HepG2 (cell line): ENCODE measurements around the gene PRSS3. TPM values are rescaled to one million over a fixed set of nuclear protein-coding genes. Genes with fewer than 3 reads are reported as not detected.

Source experiments
- ATAC-seq: fragments of 200-7000 bp; cut with Tn5 transposase; 3 replicates; pipeline ENCODE4 v1.9.1; 2020; ENCODE audit warnings: mild to moderate bottlenecking, moderate library complexity
- BruUV-seq: library from RNA; stranded (reverse); fragments of 400-500 nt; replicated peaks from 2 replicates; lab custom pipeline; 2021; lab: Mats Ljungman, UMichigan
- CTCF ChIA-PET: fragments of 300-600 bp; formaldehyde crosslinking; extraction: SDS; loops from one replicate; lab custom pipeline; 2021; ENCODE audit warnings: low total read pairs, inconsistent platforms, low intra/inter-chr PET ratio; lab: Yijun Ruan, JAX
- POLR2A ChIA-PET: fragments of 350-600 bp; sonication (Branson Sonifier 250); formaldehyde crosslinking; loops from one replicate; lab custom pipeline; 2020; ENCODE audit warnings: antibody characterized with exemption, inconsistent platforms; lab: Yijun Ruan, JAX
- DNase-seq: peaks from one replicate; pipeline ENCODE4 v3.0.0-alpha.2; 2015; ENCODE audit warnings: low spot score
- FAIRE-seq: peaks from 3 replicates; lab custom pipeline; 2011; peaks lifted over from hg19 to GRCh38; lab: Jason Lieb, UNC
- H2AFZ ChIP-seq: one replicate; pipeline ENCODE4 v1.6.1; 2011; ENCODE audit warnings: low read length, inconsistent platforms
- H3K27ac ChIP-seq: fragments of 300-600 bp; 3 replicates; pipeline ENCODE4 v1.8.0; 2011; ENCODE audit warnings: mixed run types, mild to moderate bottlenecking, mixed read lengths, low read length, inconsistent platforms; ENCODE audit not compliant: insufficient read depth; ENCODE audit errors: extremely low read length
- H3K27me3 ChIP-seq, 2 experiments: fragments of 200-600 bp in 1 of 2; 2 replicates in 1 of 2; 3 replicates in 1 of 2; pipeline versions ENCODE4 v1.6.0 to v1.8.0; 2011; ENCODE audit warnings: low read length in 2 of 2, mild to moderate bottlenecking in 2 of 2, moderate library complexity in 2 of 2, inconsistent platforms in 1 of 2; ENCODE audit not compliant: insufficient read depth in 2 of 2, control insufficient read depth in 1 of 2
- H3K36me3 ChIP-seq, 2 experiments: fragments of 200-600 bp in 1 of 2; replicated peaks in 1 of 2; 2 replicates in 1 of 2; 3 replicates in 1 of 2; pipeline versions ENCODE4 v1.5.1 to v1.8.0; 2011; ENCODE audit warnings: low read length in 2 of 2, inconsistent platforms in 1 of 2; ENCODE audit not compliant: insufficient read depth in 2 of 2, control insufficient read depth in 1 of 2
- H3K4me1 ChIP-seq: 2 replicates; pipeline ENCODE4 v1.5.1; 2012; ENCODE audit warnings: low read length, inconsistent platforms; ENCODE audit not compliant: insufficient read depth
- H3K4me2 ChIP-seq: 2 replicates; pipeline ENCODE4 v1.6.0; 2011; ENCODE audit warnings: low read depth, low read length, inconsistent platforms
- H3K4me3 ChIP-seq, 3 experiments: fragments of 200-600 bp in 1 of 3; sonication (generic), shearing (Covaris generic) in 1 of 3; replicated peaks in 1 of 3; 2 replicates each; pipeline ENCODE4 v1.5.1; 2011 to 2016; ENCODE audit warnings: low read length in 3 of 3, inconsistent platforms in 2 of 3, low read depth in 2 of 3, mild to moderate bottlenecking in 2 of 3, control low read depth in 1 of 3, mixed read lengths in 1 of 3; ENCODE audit not compliant: insufficient read depth in 1 of 3
- H3K79me2 ChIP-seq: one replicate; pipeline ENCODE4 v1.6.1; 2011; ENCODE audit warnings: low read length, inconsistent platforms; ENCODE audit not compliant: insufficient read depth
- H3K9ac ChIP-seq: 2 replicates; pipeline ENCODE4 v1.6.0; 2011; ENCODE audit warnings: mild to moderate bottlenecking, low read depth, low read length, inconsistent platforms; ENCODE audit not compliant: insufficient read depth
- H3K9me3 ChIP-seq: 2 replicates; pipeline ENCODE4 v1.5.1; 2012; ENCODE audit warnings: mild to moderate bottlenecking, low read length
- H4K20me1 ChIP-seq: 2 replicates; pipeline ENCODE4 v1.6.0; 2011; ENCODE audit warnings: inconsistent platforms, mild to moderate bottlenecking, low read length, moderate library complexity; ENCODE audit not compliant: insufficient read depth
- GABPB1 ChIP-seq: IDR thresholded peaks from 2 replicates; pipeline ENCODE4 v1.6.1; 2016; ENCODE audit warnings: mild to moderate bottlenecking, missing genetic modification reagents, moderate library complexity, missing compliant biosample characterization
- MIXL1 ChIP-seq: IDR thresholded peaks from 2 replicates; pipeline ENCODE4 v1.6.1; 2016
- ONECUT2 ChIP-seq: sonication (generic); formaldehyde crosslinking; IDR thresholded peaks from 2 replicates; pipeline ENCODE4 v1.4.0; 2020; ENCODE audit warnings: missing genetic modification reagents
- SRSF4 ChIP-seq: fragments of 200-400 bp; formaldehyde crosslinking; IDR thresholded peaks from one replicate; pipeline ENCODE4 v1.6.1; 2018; ENCODE audit warnings: mild to moderate bottlenecking, low read depth, low read length, moderate library complexity; ENCODE audit not compliant: poor library complexity, severe bottlenecking
- STAG1 ChIP-seq: sonication (generic); formaldehyde crosslinking; IDR thresholded peaks from 2 replicates; pipeline ENCODE4 v1.4.0; 2020; ENCODE audit warnings: missing genetic modification reagents
- YY1 ChIP-seq: IDR thresholded peaks from 2 replicates; pipeline ENCODE4 v1.6.1; 2011; ENCODE audit warnings: low read length, low read depth, moderate library complexity, mild to moderate bottlenecking; ENCODE audit not compliant: insufficient read depth, insufficient replicate concordance
- ZNF264 ChIP-seq: sonication (generic); formaldehyde crosslinking; IDR thresholded peaks from 2 replicates; pipeline ENCODE4 v1.4.0; 2020; ENCODE audit warnings: missing genetic modification reagents
- ZNF619 ChIP-seq: sonication (generic); formaldehyde crosslinking; IDR thresholded peaks from 2 replicates; pipeline ENCODE4 v1.4.0; 2020; ENCODE audit warnings: mild to moderate bottlenecking, missing genetic modification reagents
- ZNF652 ChIP-seq: IDR thresholded peaks from 2 replicates; pipeline ENCODE4 v1.6.1; 2016; ENCODE audit warnings: low read depth, borderline replicate concordance
- ZNF7 ChIP-seq: IDR thresholded peaks from 2 replicates; pipeline ENCODE4 v1.6.1; 2016; ENCODE audit warnings: missing biosample characterization, missing genetic modification reagents
- WGBS: methylation state at CpG from one replicate; pipeline ENCODE4 v1.1.6; 2017; ENCODE audit warnings: low lambda C conversion rate; 5-methylcytosine and 5-hydroxymethylcytosine counted together
- in situ Hi-C: cut with HindIII; loops from 2 replicates; pipeline ENCODE4 v1.10.0; 2017; ENCODE audit warnings: low pct_unique_long_range_greater_than_20kb; ENCODE audit not compliant: extremely low pct_ligation_motif_present
- intact Hi-C: fragments of 100-400 bp; cut with micrococcal nuclease; formaldehyde crosslinking; loops from one replicate; pipeline ENCODE4 v1.10.0; 2022; ENCODE audit not compliant: unreplicated experiment
- polyA plus RNA-seq, 8 experiments: library from polyadenylated mRNA; depleted of rRNA in 3 of 8; stranded (reverse) in 7 of 8; unstranded in 1 of 8; fragments of >200 nt; fragmentation: Illumina TruSeq in 4 of 8; extraction: Trizol in 4 of 8; gene quantifications; 2 replicates each; pipeline versions ENCODE4 v1.2.1 to v1.2.3, GENCODE V29; 2011 to 2016; ENCODE audit warnings: low read depth in 4 of 8, missing spikeins in 1 of 8, mixed read lengths in 1 of 8; ENCODE audit not compliant: insufficient read depth in 1 of 8
- total RNA-seq, 5 experiments: library from RNA; depleted of rRNA; stranded (reverse); fragments of >200 nt; fragmentation: Illumina TruSeq; extraction: Trizol; gene quantifications; 2 replicates each; pipeline ENCODE4 v1.2.3, GENCODE V29; 2016; ENCODE audit warnings: low read depth in 1 of 5
- TF ChIP-seq, protein P1 (sequence below): sonication (generic); formaldehyde crosslinking; IDR thresholded peaks from 2 replicates; pipeline ENCODE4 v1.5.0; 2020; ENCODE audit warnings: mild to moderate bottlenecking, missing genetic modification reagents, moderate library complexity
- TF ChIP-seq, protein P2 (sequence below): sonication (generic); formaldehyde crosslinking; IDR thresholded peaks from 2 replicates; pipeline ENCODE4 v1.4.0; 2020; ENCODE audit warnings: missing genetic modification reagents
- TF ChIP-seq, protein P3 (sequence below): IDR thresholded peaks from 2 replicates; pipeline ENCODE4 v1.4.0; 2020; ENCODE audit warnings: mild to moderate bottlenecking, missing genetic modification reagents
- TF ChIP-seq, protein P4 (sequence below): IDR thresholded peaks from 2 replicates; pipeline ENCODE4 v1.6.1; 2012; ENCODE audit warnings: low read depth, low read length, improper control_type of control experiment

Gene PRSS3
- total and polyA plus RNA-seq, 2 of the 13 experiments (the other 11 are each of a cell fraction or from before 2014, with no cell fraction given) = not detected

DNA sequence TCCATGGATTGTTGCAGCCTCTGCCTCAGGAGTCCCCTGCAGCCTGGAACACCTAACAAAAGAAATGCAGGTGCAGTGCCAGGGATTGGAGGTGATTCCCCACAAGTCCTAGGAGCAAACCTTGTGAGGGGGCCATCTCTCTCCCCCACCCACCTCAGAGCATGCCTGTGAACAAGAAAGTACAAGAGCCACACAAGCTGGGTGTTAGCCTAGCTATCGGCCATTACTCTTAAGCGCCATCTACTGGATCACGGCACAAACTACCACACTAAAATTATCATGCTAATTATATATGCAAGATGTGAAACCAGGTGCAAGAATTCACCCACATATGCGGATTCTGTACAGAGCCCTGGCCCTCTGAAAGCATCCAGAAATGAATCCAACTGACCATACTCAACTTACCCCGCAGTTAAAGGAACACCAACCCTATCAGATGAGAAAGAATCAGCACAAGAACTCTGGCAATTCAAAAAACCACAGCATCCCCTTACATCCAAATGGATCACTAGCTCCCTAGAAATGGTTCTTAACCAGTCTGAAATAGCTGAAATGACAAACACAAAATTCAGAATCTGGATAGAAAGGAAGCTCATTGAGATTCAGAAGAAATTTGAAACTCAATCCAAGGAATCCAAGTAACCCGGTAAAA lies 16.5 kb upstream of the PRSS3 start:
- CTCF ChIA-PET = interaction anchor here (0.8 to 1.8 kb wide), 2 partner anchors 37 to 40 kb away, joined by 3 to 22 read pairs; no protein-coding TSS in a partner anchor
- H3K36me3 ChIP-seq = no peaks in the 10 kb centered on the region
- H3K4me3 ChIP-seq = no peak overlapping the region
- DNase-seq (peak; percentile 54), FAIRE-seq (peak; percentile 60), ATAC-seq (peak; percentile 86)
- no peak overlapping the region for H3K4me2 ChIP-seq
- no peaks in the 10 kb centered on the region for H3K27me3 ChIP-seq
- in situ Hi-C loops = no loop called here
- no peak overlapping the region for H3K27ac ChIP-seq
- 19% methylated on average over 5 of the region's 6 CpGs for WGBS
- BruUV-seq = no TSS peak
- no peak overlapping the region for H3K9ac ChIP-seq
- H4K20me1 ChIP-seq = no peaks in the 10 kb centered on the region
- no peaks in the 10 kb centered on the region for H3K9me3 ChIP-seq
- no peaks in the 10 kb centered on the region for H3K4me1 ChIP-seq
- intact Hi-C loops = loop anchor here (1.0 kb wide), 1 partner anchor 41 kb away; no protein-coding TSS in a partner anchor
- POLR2A ChIA-PET = no interaction called here
- no peak overlapping the region for H2AFZ ChIP-seq
- H3K79me2 ChIP-seq = no peaks in the 10 kb centered on the region
- no peak for TF ChIP-seq GABPB1 (CRISPR knock-in tag)
- TF ChIP-seq, protein P1, sequence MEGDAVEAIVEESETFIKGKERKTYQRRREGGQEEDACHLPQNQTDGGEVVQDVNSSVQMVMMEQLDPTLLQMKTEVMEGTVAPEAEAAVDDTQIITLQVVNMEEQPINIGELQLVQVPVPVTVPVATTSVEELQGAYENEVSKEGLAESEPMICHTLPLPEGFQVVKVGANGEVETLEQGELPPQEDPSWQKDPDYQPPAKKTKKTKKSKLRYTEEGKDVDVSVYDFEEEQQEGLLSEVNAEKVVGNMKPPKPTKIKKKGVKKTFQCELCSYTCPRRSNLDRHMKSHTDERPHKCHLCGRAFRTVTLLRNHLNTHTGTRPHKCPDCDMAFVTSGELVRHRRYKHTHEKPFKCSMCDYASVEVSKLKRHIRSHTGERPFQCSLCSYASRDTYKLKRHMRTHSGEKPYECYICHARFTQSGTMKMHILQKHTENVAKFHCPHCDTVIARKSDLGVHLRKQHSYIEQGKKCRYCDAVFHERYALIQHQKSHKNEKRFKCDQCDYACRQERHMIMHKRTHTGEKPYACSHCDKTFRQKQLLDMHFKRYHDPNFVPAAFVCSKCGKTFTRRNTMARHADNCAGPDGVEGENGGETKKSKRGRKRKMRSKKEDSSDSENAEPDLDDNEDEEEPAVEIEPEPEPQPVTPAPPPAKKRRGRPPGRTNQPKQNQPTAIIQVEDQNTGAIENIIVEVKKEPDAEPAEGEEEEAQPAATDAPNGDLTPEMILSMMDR (CRISPR knock-in tag) = peak; percentile 85
- no peak for TF ChIP-seq ZNF619 (CRISPR knock-in tag)
- TF ChIP-seq SRSF4 = no peak
- peak; percentile 80 for TF ChIP-seq ZNF7 (CRISPR knock-in tag)
- TF ChIP-seq ZNF264 (CRISPR knock-in tag) = no peak
- 0 out of 2 replicates have a peak, but pooled peaks have one; percentile 42 for TF ChIP-seq MIXL1 (CRISPR knock-in tag)
- TF ChIP-seq STAG1 (CRISPR knock-in tag) = peak; percentile 70
- TF ChIP-seq YY1 = peak; percentile 53
- TF ChIP-seq, protein P2, sequence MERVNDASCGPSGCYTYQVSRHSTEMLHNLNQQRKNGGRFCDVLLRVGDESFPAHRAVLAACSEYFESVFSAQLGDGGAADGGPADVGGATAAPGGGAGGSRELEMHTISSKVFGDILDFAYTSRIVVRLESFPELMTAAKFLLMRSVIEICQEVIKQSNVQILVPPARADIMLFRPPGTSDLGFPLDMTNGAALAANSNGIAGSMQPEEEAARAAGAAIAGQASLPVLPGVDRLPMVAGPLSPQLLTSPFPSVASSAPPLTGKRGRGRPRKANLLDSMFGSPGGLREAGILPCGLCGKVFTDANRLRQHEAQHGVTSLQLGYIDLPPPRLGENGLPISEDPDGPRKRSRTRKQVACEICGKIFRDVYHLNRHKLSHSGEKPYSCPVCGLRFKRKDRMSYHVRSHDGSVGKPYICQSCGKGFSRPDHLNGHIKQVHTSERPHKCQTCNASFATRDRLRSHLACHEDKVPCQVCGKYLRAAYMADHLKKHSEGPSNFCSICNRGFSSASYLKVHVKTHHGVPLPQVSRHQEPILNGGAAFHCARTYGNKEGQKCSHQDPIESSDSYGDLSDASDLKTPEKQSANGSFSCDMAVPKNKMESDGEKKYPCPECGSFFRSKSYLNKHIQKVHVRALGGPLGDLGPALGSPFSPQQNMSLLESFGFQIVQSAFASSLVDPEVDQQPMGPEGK (CRISPR knock-in tag) = peak; percentile 50
- TF ChIP-seq, protein P3, sequence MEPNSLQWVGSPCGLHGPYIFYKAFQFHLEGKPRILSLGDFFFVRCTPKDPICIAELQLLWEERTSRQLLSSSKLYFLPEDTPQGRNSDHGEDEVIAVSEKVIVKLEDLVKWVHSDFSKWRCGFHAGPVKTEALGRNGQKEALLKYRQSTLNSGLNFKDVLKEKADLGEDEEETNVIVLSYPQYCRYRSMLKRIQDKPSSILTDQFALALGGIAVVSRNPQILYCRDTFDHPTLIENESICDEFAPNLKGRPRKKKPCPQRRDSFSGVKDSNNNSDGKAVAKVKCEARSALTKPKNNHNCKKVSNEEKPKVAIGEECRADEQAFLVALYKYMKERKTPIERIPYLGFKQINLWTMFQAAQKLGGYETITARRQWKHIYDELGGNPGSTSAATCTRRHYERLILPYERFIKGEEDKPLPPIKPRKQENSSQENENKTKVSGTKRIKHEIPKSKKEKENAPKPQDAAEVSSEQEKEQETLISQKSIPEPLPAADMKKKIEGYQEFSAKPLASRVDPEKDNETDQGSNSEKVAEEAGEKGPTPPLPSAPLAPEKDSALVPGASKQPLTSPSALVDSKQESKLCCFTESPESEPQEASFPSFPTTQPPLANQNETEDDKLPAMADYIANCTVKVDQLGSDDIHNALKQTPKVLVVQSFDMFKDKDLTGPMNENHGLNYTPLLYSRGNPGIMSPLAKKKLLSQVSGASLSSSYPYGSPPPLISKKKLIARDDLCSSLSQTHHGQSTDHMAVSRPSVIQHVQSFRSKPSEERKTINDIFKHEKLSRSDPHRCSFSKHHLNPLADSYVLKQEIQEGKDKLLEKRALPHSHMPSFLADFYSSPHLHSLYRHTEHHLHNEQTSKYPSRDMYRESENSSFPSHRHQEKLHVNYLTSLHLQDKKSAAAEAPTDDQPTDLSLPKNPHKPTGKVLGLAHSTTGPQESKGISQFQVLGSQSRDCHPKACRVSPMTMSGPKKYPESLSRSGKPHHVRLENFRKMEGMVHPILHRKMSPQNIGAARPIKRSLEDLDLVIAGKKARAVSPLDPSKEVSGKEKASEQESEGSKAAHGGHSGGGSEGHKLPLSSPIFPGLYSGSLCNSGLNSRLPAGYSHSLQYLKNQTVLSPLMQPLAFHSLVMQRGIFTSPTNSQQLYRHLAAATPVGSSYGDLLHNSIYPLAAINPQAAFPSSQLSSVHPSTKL (CRISPR knock-in tag) = no peak
- no peak for TF ChIP-seq ZNF652
- TF ChIP-seq ONECUT2 (CRISPR knock-in tag) = no peak
- TF ChIP-seq, protein P4, sequence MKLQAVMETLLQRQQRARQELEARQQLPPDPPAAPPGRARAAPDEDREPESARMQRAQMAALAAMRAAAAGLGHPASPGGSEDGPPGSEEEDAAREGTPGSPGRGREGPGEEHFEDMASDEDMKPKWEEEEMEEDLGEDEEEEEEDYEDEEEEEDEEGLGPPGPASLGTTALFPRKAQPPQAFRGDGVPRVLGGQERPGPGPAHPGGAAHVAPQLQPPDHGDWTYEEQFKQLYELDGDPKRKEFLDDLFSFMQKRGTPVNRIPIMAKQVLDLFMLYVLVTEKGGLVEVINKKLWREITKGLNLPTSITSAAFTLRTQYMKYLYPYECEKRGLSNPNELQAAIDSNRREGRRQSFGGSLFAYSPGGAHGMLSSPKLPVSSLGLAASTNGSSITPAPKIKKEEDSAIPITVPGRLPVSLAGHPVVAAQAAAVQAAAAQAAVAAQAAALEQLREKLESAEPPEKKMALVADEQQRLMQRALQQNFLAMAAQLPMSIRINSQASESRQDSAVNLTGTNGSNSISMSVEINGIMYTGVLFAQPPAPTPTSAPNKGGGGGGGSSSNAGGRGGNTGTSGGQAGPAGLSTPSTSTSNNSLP = 0 out of 2 replicates have a peak, but pooled peaks have one; percentile 17
